T-helper 1 cell treated with Interleukin-12 subunit alpha and Interleukin-12 subunit beta and Interleukin-4 antibody, amounts not matched to agents 30 ng/mL and 1 ng/mL, for 36 hours (primary cell): ENCODE measurements around the gene ERF. TPM values are rescaled to one million over a fixed set of nuclear protein-coding genes. Genes with fewer than 3 reads are reported as not detected.

Source experiments
- intact Hi-C: fragments of 100-400 bp; cut with micrococcal nuclease; formaldehyde crosslinking; loops from one replicate; pipeline ENCODE4 v1.15.1; 2024
- total RNA-seq: library from RNA; stranded (reverse); gene quantifications from 2 replicates; pipeline ENCODE4 v1.2.3, GENCODE V29; 2022

ERF gene
- total RNA-seq, 1 donor from 2014 or later, result 41.8 TPM

- intact Hi-C loops, result loop anchor here (1.0 to 5.0 kb wide), 9 partner anchors 11 to 1853 kb away; partner anchors contain the start of genes ERF, PAFAH1B3, POU2F2 and PRR19
Observed at GRCh38 chr19:42244347-42245220, 10.3 kb downstream of the ERF start.

GRCh38 chr19:42242512-42243409 lies 12.2 kb downstream of the ERF start, which contains the start of gene GSK3A:
Gene GSK3A, minus strand, starts transcription at chr19:42242602. Its CDS starts 137 bp downstream, at chr19:42242465.
- intact Hi-C loops, result loop anchor here (1.0 to 5.0 kb wide), 8 partner anchors 22 to 1855 kb away; partner anchors contain the start of genes MEGF8 and ZNF526

GRCh38 chr19:42242069-42242511 lies 12.8 kb downstream of the ERF start:
- intact Hi-C loops, result loop anchor here (1.0 to 5.0 kb wide), 5 partner anchors 22 to 1855 kb away; partner anchors contain the start of gene ZNF526

DNA sequence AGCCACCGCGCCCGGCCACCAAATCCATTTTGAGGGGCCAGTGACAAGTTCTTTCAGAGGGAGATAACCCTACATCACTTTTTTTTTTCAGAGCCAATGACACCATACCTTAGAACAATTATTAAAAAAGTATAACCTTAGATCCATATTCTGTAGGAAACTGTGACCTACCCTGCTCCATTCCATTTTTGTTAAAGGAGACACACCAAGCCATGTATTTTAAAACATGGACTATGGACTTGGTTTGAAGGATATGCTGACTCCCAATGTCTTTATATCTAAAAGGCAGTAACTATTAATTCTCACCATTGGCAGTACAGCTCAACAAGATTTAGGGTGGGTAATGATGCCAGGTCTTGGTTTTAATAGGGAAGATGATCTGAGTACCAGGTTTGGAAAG lies 13.6 kb downstream of the ERF start:
- intact Hi-C loops, result loop anchor here (5.0 kb wide), 1 partner anchor 1856 kb away; no protein-coding TSS in a partner anchor

DNA sequence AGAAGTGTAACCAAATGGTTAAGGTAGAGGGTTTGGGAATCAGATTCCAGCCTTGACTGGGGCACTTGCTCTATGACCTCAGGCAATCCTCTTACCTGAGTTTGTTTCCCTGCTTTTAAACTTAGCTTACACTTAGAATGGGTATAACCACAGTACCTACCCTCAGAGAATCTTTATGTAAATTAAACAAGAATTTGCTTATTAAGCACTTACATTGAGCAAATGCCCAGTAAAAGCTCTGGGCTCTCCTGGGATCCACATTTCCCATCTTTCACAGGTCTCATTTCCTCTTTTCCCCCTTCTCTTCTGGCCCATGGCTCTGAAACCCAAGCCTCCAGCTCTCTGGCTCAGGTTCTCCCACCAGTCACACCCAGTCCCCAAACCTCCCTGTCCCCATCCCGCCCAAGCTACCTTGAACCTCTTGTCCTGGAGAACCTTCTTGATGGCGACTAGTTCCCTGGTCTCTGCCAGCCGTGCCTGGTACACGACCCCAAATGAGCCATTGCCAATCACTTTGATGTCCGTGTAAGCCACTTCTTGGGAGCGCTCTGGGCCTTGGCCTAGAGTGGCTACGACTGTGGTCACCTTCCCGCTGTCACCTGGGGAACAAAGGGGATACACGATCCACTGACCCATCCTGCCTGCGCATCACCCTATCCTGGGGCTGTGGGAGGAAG lies 15.2 kb downstream of the ERF start:
- intact Hi-C loops, result loop anchor here (5.0 kb wide), 1 partner anchor 1858 kb away; no protein-coding TSS in a partner anchor

- intact Hi-C loops, result no loop called here
Observed at GRCh38 chr19:42235181-42235580, 19.7 kb downstream of the ERF start.

- intact Hi-C loops, result no loop called here
Observed at GRCh38 chr19:42234364-42234763, 20.6 kb downstream of the ERF start.

- intact Hi-C loops, result no loop called here
Observed at GRCh38 chr19:42233678-42234292, 21.1 kb downstream of the ERF start.

DNA sequence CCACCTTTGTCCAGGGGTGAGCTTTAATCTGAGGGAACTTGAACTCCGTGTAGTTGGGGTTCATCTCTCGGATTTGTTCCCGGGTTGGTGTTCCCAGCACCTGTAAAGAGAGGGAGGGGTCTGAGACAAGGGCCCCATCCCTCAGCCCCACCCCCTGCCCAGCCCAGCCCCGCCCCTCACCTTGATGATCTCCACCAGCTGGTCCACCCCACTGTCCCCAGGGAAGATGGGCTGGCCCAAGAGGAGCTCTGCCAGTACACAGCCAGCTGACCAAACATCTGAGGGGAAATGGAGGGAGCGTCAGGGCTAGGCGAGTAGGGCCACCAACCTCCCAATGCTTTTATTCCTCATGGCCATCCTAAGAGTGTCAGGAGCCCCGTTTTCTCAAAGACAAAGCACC lies 21.8 kb downstream of the ERF start:
- intact Hi-C loops, result no loop called here

GRCh38 chr19:42232435-42232834 lies 22.5 kb downstream of the ERF start:
- intact Hi-C loops, result no loop called here

GRCh38 chr19:42230571-42230970 lies 24.4 kb downstream of the ERF start:
- intact Hi-C loops, result no loop called here

DNA sequence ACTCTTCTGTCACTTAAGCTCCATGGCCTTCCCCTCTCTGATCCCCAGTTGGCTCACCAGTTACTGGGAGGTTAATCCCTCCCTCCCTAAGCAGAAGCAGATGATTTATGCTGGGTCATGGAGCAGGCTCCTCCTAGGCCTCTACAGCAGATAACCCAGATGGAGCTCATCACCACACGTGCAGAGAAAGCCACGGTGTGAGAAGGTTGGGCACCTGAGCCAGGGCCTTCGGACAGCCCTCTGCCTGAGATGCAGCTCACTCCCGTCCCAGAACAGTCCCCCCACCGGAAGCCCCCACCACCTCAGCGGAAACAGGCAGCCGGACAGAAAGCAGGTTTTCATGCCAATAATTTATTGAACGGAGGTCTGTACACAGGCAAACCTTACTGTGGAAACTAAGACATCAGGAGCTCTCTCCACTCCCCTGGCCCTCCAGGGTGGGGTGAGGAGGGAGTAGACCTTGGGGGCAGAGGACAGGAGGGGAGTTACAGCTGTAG lies 25.0 kb downstream of the ERF start:
- intact Hi-C loops, result no loop called here

- intact Hi-C loops, result no loop called here
Observed at GRCh38 chr19:42229301-42229854, 25.6 kb downstream of the ERF start.

DNA sequence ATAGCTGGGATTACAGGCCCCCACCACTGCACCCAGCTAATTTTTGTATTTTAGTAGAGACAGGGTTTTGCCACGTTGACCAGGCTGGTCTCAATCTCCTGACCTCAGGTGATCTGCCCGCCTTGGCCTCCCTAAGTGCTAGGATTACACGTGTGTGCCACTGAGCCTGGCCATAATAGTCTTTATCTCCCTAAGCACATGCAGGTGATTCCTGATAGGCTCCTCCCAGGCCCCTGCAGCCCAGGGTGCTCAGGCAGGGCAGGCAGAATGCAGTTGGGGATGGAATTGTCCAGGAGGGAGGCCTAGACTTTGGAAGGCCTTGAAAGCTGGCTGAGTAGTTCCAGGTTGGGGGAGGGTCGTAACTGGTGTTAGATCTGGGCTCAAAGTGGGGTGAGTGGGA lies 26.3 kb downstream of the ERF start:
- intact Hi-C loops, result no loop called here

- intact Hi-C loops, result no loop called here
Observed at GRCh38 chr19:42226886-42227285, 28.0 kb downstream of the ERF start.

DNA sequence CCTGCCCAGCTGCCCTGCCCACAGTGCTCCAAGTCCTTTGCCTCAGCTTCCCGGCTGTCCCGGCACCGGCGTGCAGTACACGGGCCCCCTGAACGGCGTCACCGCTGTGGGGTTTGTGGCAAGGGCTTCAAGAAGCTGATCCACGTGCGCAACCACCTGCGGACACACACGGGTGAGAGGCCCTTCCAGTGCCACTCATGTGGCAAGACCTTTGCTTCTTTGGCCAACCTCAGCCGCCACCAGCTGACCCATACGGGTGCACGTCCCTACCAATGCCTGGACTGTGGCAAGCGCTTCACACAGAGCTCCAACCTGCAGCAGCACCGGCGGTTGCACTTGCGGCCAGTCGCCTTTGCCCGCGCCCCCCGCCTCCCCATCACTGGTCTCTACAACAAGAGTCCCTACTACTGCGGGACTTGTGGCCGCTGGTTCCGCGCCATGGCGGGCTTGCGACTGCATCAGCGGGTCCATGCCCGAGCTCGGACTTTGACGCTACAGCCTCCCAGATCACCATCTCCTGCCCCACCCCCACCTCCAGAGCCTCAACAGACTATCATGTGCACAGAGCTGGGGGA lies 29.1 kb downstream of the ERF start:
- intact Hi-C loops, result no loop called here

DNA sequence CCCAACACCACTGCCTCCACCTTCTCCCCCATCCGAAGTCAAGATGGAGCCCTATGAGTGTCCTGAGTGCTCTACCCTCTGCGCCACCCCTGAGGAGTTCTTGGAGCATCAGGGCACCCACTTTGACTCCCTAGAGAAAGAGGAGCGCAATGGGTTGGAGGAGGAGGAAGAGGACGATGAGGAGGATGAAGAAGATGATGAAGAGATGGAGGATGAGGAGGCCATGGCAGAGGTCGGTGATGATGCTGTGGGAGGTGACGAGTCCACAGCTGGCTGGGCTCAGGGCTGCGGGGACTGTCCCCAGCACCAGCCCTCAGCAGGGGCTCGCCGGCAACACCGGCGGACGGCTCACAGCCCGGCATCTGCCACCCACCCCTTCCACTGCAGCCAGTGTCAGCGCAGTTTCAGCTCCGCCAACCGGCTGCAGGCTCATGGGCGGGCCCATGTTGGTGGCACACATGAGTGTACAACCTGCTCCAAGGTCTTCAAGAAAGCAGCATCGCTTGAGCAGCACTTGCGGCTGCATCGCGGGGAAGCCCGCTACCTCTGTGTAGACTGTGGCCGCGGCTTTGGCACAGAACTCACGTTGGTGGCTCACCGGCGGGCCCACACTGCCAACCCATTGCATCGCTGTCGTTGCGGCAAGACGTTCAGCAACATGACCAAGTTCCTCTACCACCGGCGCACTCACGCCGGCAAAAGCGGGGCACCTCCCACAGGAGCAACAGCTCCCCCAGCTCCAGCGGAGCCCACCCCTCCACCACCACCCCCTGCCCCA lies 29.8 kb downstream of the ERF start:
- intact Hi-C loops, result no loop called here

DNA sequence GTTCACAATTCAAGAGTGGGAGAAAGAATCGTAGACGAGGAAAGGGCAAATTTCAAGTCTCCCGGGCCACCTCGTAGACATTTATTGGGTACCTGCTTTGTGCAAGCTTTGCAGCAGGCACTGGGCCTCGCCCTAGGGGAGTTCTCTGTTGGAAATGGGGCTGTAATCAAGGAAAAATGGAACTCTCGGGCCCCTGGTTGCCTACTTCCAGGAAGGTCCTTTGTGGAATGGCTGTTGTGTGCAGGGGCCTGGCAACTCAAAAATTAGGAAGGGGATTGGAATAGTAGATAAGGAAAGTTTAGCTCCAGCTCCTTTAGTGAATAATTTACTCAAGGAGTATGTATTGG lies 34.2 kb downstream of the ERF start:
- intact Hi-C loops, result loop anchor here (1.0 kb wide), 7 partner anchors 22 to 144 kb away; partner anchors contain the start of genes ERF, GSK3A, MEGF8 and POU2F2
